Trophoblast cell (in vitro differentiated cells and primary cell): ENCODE data around the gene ZBTB9.

Experiments
- DNase-seq, 2 donors: peaks; one replicate each; pipeline ENCODE4 v3.0.0-alpha.2; 2016
- H2AFZ ChIP-seq: 2 replicates; pipeline ENCODE4 v1.6.1; 2013; ENCODE audit warnings: low read length, moderate library complexity, mild to moderate bottlenecking; ENCODE audit not compliant: insufficient read depth, poor library complexity
- H2AK5ac ChIP-seq: 2 replicates; pipeline ENCODE4 v1.6.1; 2013; ENCODE audit warnings: mild to moderate bottlenecking, low read length
- H2BK120ac ChIP-seq: 2 replicates; pipeline ENCODE4 v1.6.1; 2013; ENCODE audit warnings: low read length, mild to moderate bottlenecking, moderate library complexity; ENCODE audit not compliant: insufficient read depth, poor library complexity
- H2BK12ac ChIP-seq: 2 replicates; pipeline ENCODE4 v1.6.1; 2013; ENCODE audit warnings: mild to moderate bottlenecking, low read length, moderate library complexity
- H2BK5ac ChIP-seq: 2 replicates; pipeline ENCODE4 v1.6.1; 2013; ENCODE audit warnings: low read length, low read depth, moderate library complexity, mild to moderate bottlenecking; ENCODE audit not compliant: poor library complexity
- H3K14ac ChIP-seq: 2 replicates; pipeline ENCODE4 v1.6.1; 2013; ENCODE audit warnings: mild to moderate bottlenecking, low read length
- H3K18ac ChIP-seq: 2 replicates; pipeline ENCODE4 v1.6.1; 2013; ENCODE audit warnings: mild to moderate bottlenecking, low read length
- H3K23ac ChIP-seq: 2 replicates; pipeline ENCODE4 v1.6.1; 2013; ENCODE audit warnings: low read length
- H3K27ac ChIP-seq: 2 replicates; pipeline ENCODE4 v1.5.1; 2013; ENCODE audit warnings: low read depth, mild to moderate bottlenecking, inconsistent platforms, low read length, moderate library complexity
- H3K27me3 ChIP-seq: 2 replicates; pipeline ENCODE4 v1.6.1; 2013; ENCODE audit warnings: inconsistent platforms, mild to moderate bottlenecking, low read length, moderate library complexity; ENCODE audit not compliant: insufficient read depth
- H3K36me3 ChIP-seq, 2 experiments: 1 replicate in 1 of 2; 2 replicates in 1 of 2; pipeline ENCODE4 v1.6.1; 2013; ENCODE audit warnings: low read length in 2 of 2, mild to moderate bottlenecking in 2 of 2, moderate library complexity in 1 of 2; ENCODE audit not compliant: insufficient read depth in 2 of 2, control insufficient read depth in 1 of 2
- H3K4ac ChIP-seq: 2 replicates; pipeline ENCODE4 v1.6.1; 2013; ENCODE audit warnings: low read depth, mild to moderate bottlenecking, low read length, moderate library complexity
- H3K4me1 ChIP-seq, 2 experiments: 1 replicate in 1 of 2; 2 replicates in 1 of 2; pipeline ENCODE4 v1.6.1; 2013; ENCODE audit warnings: low read length in 2 of 2, mild to moderate bottlenecking in 2 of 2, moderate library complexity in 1 of 2; ENCODE audit not compliant: insufficient read depth in 2 of 2, control insufficient read depth in 1 of 2
- H3K4me2 ChIP-seq: 2 replicates; pipeline ENCODE4 v1.6.1; 2013; ENCODE audit warnings: inconsistent platforms, mild to moderate bottlenecking, low read length, moderate library complexity
- H3K4me3 ChIP-seq: 2 replicates; pipeline ENCODE4 v1.5.1; 2013; ENCODE audit warnings: mild to moderate bottlenecking, low read depth, low read length, inconsistent platforms
- H3K79me1 ChIP-seq: one replicate; pipeline ENCODE4 v1.6.1; 2013; ENCODE audit warnings: low read length
- H3K79me2 ChIP-seq: 2 replicates; pipeline ENCODE4 v1.6.1; 2013; ENCODE audit warnings: low read length, mild to moderate bottlenecking; ENCODE audit not compliant: control insufficient read depth, insufficient read depth, poor library complexity
- H3K9ac ChIP-seq: 2 replicates; pipeline ENCODE4 v1.6.1; 2013; ENCODE audit warnings: mild to moderate bottlenecking, low read length
- H3K9me3 ChIP-seq: 2 replicates; pipeline ENCODE4 v1.6.1; 2013; ENCODE audit warnings: low read depth, mild to moderate bottlenecking, control low read depth, inconsistent platforms, low read length; ENCODE audit not compliant: insufficient read depth
- H4K12ac ChIP-seq: 2 replicates; pipeline ENCODE4 v1.6.1; 2013; ENCODE audit warnings: low read depth, mild to moderate bottlenecking, low read length, moderate library complexity
- H4K8ac ChIP-seq: 2 replicates; pipeline ENCODE4 v1.6.1; 2013; ENCODE audit warnings: low read depth, mild to moderate bottlenecking, low read length, moderate library complexity
- H4K91ac ChIP-seq: one replicate; pipeline ENCODE4 v1.6.1; 2013; ENCODE audit warnings: low read depth, mild to moderate bottlenecking, low read length, moderate library complexity
- WGBS: extraction: QIAGEN DNeasy Blood & Tissue Kit; methylation state at CpG from one replicate; pipeline ENCODE4 v1.1.7; 2013; ENCODE audit warnings: missing lambda C conversion rate; ENCODE audit not compliant: insufficient read length, insufficient coverage; ENCODE audit errors: extremely low coverage; 5-methylcytosine and 5-hydroxymethylcytosine counted together

The ZBTB9 gene

DNA sequence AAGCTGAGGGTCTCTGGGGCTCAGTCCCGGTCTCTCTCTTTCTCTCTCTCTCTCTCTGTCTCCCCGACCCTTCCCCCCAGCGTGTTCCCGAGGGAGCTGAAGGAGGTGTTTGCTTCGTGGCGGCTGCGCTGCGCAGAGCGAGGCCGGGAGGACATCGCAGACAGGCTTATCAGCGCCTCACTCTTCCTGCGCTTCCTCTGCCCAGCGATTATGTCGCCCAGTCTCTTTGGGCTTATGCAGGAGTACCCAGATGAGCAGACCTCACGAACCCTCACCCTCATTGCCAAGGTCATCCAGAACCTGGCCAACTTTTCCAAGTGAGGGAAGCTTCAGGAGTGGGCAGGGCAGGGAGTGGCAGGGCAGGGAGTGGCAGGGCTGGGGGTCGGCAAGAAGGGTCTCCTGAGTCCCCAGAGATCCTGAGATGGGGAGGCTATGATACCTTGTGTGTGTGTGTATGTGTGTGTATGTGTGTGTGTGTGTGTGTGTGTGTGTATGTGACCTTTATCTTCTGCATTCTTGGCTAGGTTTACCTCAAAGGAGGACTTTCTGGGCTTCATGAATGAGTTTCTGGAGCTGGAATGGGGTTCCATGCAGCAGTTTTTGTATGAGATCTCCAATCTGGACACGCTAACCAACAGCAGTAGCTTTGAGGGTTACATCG, 13.6 kb upstream of the ZBTB9 start:
- H3K79me2 ChIP-seq, result no peaks in the 10 kb centered on the region
- no peak overlapping the region for H3K4me2 ChIP-seq
- H3K14ac ChIP-seq, result no peak overlapping the region
- no peaks in the 10 kb centered on the region for H3K4me1 ChIP-seq
- H3K23ac ChIP-seq, result no peak overlapping the region
- H3K9me3 ChIP-seq, result peaks cover 2% of the 10 kb centered on the region
- no peak for DNase-seq
- H3K9ac ChIP-seq, result no peak overlapping the region
- no peak overlapping the region for H2BK120ac ChIP-seq
- H3K4ac ChIP-seq, result no peak overlapping the region
- H3K27ac ChIP-seq, result no peak overlapping the region
- no peaks in the 10 kb centered on the region for H3K27me3 ChIP-seq
- H4K8ac ChIP-seq, result no peak overlapping the region
- no peak overlapping the region for H4K91ac ChIP-seq
- H2BK12ac ChIP-seq, result no peak overlapping the region
- peaks cover 58 to 71% of the 10 kb centered on the region in 2 experiments for H3K36me3 ChIP-seq
- no peak overlapping the region for H2AFZ ChIP-seq
- H3K18ac ChIP-seq, result no peak overlapping the region
- no peak overlapping the region for H4K12ac ChIP-seq
- H2BK5ac ChIP-seq, result no peak overlapping the region
- WGBS, result no CpG with 5 or more reads among the region's 19 CpGs
- no peak overlapping the region for H3K4me3 ChIP-seq
- H3K79me1 ChIP-seq, result no peaks in the 10 kb centered on the region
- H2AK5ac ChIP-seq, result no peak overlapping the region

DNA sequence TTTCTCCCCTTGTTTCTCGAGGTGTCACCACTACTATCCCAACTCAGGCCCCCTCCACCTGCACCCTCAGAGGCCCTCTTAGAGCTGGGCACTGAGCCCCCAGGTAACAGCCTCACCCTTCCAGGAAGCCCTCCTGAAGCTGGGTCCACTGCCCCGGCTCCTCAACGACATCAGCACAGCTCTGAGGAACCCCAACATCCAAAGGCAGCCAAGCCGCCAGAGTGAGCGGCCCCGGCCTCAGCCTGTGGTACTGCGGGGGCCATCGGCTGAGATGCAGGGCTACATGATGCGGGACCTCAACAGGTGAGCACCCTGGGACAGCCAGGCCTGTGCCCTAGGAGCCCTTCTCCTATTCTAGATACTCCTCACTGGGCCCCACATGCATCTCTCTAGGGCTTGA, 12.9 kb upstream of the ZBTB9 start:
- no CpG with 5 or more reads among the region's 9 CpGs for WGBS

DNA sequence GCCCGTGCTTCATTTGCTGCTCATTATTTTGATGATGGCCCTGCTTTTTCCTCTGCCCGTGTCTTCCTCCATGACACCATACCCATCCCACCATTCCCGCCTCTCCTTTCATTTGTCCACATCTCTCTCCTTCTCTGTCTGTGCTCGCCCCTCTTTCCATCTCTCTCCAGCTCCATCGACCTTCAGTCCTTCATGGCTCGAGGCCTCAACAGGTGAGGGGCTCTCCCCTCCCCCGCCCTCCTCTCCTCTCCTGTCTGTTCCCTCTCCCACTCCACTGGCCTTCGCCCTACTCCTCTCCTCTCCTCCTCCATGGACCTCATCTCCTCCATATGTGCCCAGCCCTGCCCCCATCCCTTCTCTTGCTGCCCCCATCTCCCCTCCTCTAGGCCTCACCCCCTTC, 12.1 kb upstream of the ZBTB9 start:
- H3K4me3 ChIP-seq, result no peak overlapping the region
- no peaks in the 10 kb centered on the region for H3K4me1 ChIP-seq
- H3K9ac ChIP-seq, result no peak overlapping the region
- no peak overlapping the region for H4K8ac ChIP-seq
- no peaks in the 10 kb centered on the region for H3K79me1 ChIP-seq
- H4K12ac ChIP-seq, result no peak overlapping the region
- H4K91ac ChIP-seq, result no peak overlapping the region
- H3K4me2 ChIP-seq, result no peak overlapping the region
- no peak overlapping the region for H3K27ac ChIP-seq
- H3K4ac ChIP-seq, result no peak overlapping the region
- H2BK120ac ChIP-seq, result no peak overlapping the region
- peaks cover 66 to 72% of the 10 kb centered on the region in 2 experiments for H3K36me3 ChIP-seq
- no peak overlapping the region for H3K18ac ChIP-seq
- no peak overlapping the region for H2AK5ac ChIP-seq
- no peak overlapping the region for H2BK12ac ChIP-seq
- no CpG with 5 or more reads among the region's 8 CpGs for WGBS
- no peaks in the 10 kb centered on the region for H3K79me2 ChIP-seq
- no peak overlapping the region for H2BK5ac ChIP-seq
- peaks cover 2% of the 10 kb centered on the region for H3K9me3 ChIP-seq
- no peak overlapping the region for H3K14ac ChIP-seq
- no peak overlapping the region for H3K23ac ChIP-seq
- H2AFZ ChIP-seq, result no peak overlapping the region
- H3K27me3 ChIP-seq, result no peaks in the 10 kb centered on the region
- no peak for DNase-seq

More for the DNA sequence above, 12.9 kb upstream of the ZBTB9 start:
- no peak overlapping the region for H3K23ac ChIP-seq
- no peak overlapping the region for H4K8ac ChIP-seq
- no peak overlapping the region for H2BK120ac ChIP-seq
- H3K4me3 ChIP-seq, result no peak overlapping the region
- no peak overlapping the region for H2BK5ac ChIP-seq
- no peak for DNase-seq
- no peaks in the 10 kb centered on the region for H3K79me2 ChIP-seq
- H4K12ac ChIP-seq, result no peak overlapping the region
- no peak overlapping the region for H4K91ac ChIP-seq
- H3K9ac ChIP-seq, result no peak overlapping the region
- no peaks in the 10 kb centered on the region for H3K79me1 ChIP-seq
- peaks cover 4% of the 10 kb centered on the region for H3K9me3 ChIP-seq
- H2AK5ac ChIP-seq, result no peak overlapping the region
- H3K4me1 ChIP-seq, result no peaks in the 10 kb centered on the region
- no peak overlapping the region for H3K27ac ChIP-seq
- no peak overlapping the region for H3K14ac ChIP-seq
- no peak overlapping the region for H3K4ac ChIP-seq
- H3K36me3 ChIP-seq, result peaks cover 63 to 73% of the 10 kb centered on the region in 2 experiments
- H3K27me3 ChIP-seq, result no peaks in the 10 kb centered on the region
- H3K18ac ChIP-seq, result no peak overlapping the region
- no peak overlapping the region for H3K4me2 ChIP-seq
- H2AFZ ChIP-seq, result no peak overlapping the region
- H2BK12ac ChIP-seq, result no peak overlapping the region

DNA sequence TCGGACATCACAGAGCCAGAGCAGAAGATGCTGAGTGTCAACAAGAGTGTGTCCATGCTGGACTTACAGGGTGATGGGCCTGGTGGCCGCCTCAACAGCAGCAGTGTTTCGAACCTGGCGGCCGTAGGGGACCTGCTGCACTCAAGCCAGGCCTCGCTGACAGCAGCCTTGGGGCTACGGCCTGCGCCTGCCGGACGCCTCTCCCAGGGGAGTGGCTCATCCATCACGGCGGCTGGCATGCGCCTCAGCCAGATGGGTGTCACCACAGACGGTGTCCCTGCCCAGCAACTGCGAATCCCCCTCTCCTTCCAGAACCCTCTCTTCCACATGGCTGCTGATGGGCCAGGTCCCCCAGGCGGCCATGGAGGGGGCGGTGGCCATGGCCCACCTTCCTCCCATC, 11.4 kb upstream of the ZBTB9 start:
- Histone ChIP-seq H3K79me2 (no peaks in the 10 kb centered on the region), H4K8ac (no peak overlapping the region), H3K36me3 (peaks cover 68 to 73% of the 10 kb centered on the region in 2 experiments), H3K4me3 (peak overlapping the region; percentile 9), H3K27ac (no peak overlapping the region), H2AK5ac (no peak overlapping the region), H4K12ac (no peak overlapping the region), H3K18ac (no peak overlapping the region), H3K79me1 (no peaks in the 10 kb centered on the region), H3K9ac (no peak overlapping the region), H3K4ac (no peak overlapping the region), H2BK12ac (no peak overlapping the region), H3K14ac (no peak overlapping the region), H3K4me1 (no peaks in the 10 kb centered on the region), H4K91ac (no peak overlapping the region), H2BK5ac (no peak overlapping the region), H3K4me2 (no peak overlapping the region), H2BK120ac (no peak overlapping the region), H3K27me3 (no peaks in the 10 kb centered on the region), H3K9me3 (peaks cover 2% of the 10 kb centered on the region), H2AFZ (no peak overlapping the region), H3K23ac (no peak overlapping the region)
- no CpG with 5 or more reads among the region's 17 CpGs for WGBS
- no peak for DNase-seq
